KMS-11 (cell line): ENCODE data around the gene TNFAIP8L1.

Source experiments
- H2AFZ ChIP-seq: fragments of 200-600 bp; sonication (generic); 2 replicates; pipeline ENCODE4 v1.6.1; 2016; ENCODE audit warnings: antibody characterized with exemption, mixed run types, low read depth
- H3K27ac ChIP-seq: fragments of 200-600 bp; sonication (generic); 2 replicates; pipeline ENCODE4 v1.6.1; 2016; ENCODE audit warnings: mild to moderate bottlenecking, mixed run types
- H3K27me3 ChIP-seq: fragments of 200-600 bp; sonication (generic); 2 replicates; pipeline ENCODE4 v1.6.1; 2017; ENCODE audit warnings: mild to moderate bottlenecking, low read depth, mixed run types, moderate library complexity; ENCODE audit not compliant: insufficient read depth
- H3K36me3 ChIP-seq: fragments of 200-600 bp; sonication (generic); 2 replicates; pipeline ENCODE4 v1.6.1; 2017; ENCODE audit warnings: mild to moderate bottlenecking, mixed run types; ENCODE audit not compliant: insufficient read depth
- H3K4me1 ChIP-seq: fragments of 200-600 bp; sonication (generic); 2 replicates; pipeline ENCODE4 v1.6.1; 2016; ENCODE audit warnings: mild to moderate bottlenecking, low read depth, mixed run types; ENCODE audit not compliant: poor library complexity, severe bottlenecking
- H3K4me2 ChIP-seq: fragments of 200-600 bp; sonication (generic); 2 replicates; pipeline ENCODE4 v1.7.0; 2016; ENCODE audit warnings: mild to moderate bottlenecking, mixed run types
- H3K4me3 ChIP-seq: fragments of 200-600 bp; sonication (generic); IDR thresholded peaks from 2 replicates; pipeline ENCODE4 v1.6.1; 2017; ENCODE audit warnings: low read depth, low read length, mixed read lengths; ENCODE audit not compliant: insufficient read depth
- H3K79me2 ChIP-seq: fragments of 200-600 bp; sonication (generic); 2 replicates; pipeline ENCODE4 v1.6.1; 2016; ENCODE audit warnings: low read depth, mixed run types; ENCODE audit not compliant: insufficient read depth
- H3K9ac ChIP-seq: fragments of 200-600 bp; sonication (generic); 2 replicates; pipeline ENCODE4 v1.6.1; 2016; ENCODE audit warnings: mild to moderate bottlenecking, mixed run types
- H4K20me1 ChIP-seq: fragments of 200-600 bp; sonication (generic); 2 replicates; pipeline ENCODE4 v1.6.1; 2016; ENCODE audit warnings: mild to moderate bottlenecking, mixed run types; ENCODE audit not compliant: insufficient read depth
- TF ChIP-seq, protein P1 (sequence below): fragments of 200-600 bp; sonication (generic); conservative IDR thresholded peaks from 2 replicates; pipeline ENCODE4 v1.6.1; 2017; ENCODE audit warnings: low read depth, mild to moderate bottlenecking, antibody characterized with exemption, low read length, moderate library complexity, mixed read lengths

TNFAIP8L1 gene

DNA sequence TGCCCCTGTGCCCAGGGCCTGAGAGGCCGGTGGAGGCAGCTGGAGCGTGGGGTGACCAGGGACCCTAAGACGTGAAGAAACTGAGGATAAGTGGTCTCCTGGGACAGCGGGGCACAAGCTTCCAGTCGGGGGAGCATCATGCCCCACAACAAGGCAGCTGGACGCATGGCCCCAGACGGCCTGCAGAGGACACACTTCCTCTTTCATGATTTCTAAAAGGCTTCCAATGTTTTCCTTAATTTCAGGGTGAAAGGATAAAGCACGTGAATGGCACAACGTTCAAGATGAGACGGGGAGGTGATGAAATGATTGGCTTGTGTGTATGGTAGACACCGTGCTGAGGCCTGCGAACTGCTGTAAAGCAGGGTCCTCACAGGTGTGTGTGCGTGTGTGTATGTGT is 51.0 kb downstream of the TNFAIP8L1 start:
- no peak overlapping the region for H3K27ac ChIP-seq
- no peak overlapping the region for H3K4me2 ChIP-seq
- no peak overlapping the region for H3K4me3 ChIP-seq
- H4K20me1 ChIP-seq = no peaks in the 10 kb centered on the region
- H2AFZ ChIP-seq = no peak overlapping the region
- no peak overlapping the region for H3K9ac ChIP-seq
- peaks cover 50% of the 10 kb centered on the region for H3K4me1 ChIP-seq
- TF ChIP-seq, protein P1, sequence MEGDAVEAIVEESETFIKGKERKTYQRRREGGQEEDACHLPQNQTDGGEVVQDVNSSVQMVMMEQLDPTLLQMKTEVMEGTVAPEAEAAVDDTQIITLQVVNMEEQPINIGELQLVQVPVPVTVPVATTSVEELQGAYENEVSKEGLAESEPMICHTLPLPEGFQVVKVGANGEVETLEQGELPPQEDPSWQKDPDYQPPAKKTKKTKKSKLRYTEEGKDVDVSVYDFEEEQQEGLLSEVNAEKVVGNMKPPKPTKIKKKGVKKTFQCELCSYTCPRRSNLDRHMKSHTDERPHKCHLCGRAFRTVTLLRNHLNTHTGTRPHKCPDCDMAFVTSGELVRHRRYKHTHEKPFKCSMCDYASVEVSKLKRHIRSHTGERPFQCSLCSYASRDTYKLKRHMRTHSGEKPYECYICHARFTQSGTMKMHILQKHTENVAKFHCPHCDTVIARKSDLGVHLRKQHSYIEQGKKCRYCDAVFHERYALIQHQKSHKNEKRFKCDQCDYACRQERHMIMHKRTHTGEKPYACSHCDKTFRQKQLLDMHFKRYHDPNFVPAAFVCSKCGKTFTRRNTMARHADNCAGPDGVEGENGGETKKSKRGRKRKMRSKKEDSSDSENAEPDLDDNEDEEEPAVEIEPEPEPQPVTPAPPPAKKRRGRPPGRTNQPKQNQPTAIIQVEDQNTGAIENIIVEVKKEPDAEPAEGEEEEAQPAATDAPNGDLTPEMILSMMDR = no peak
- no peaks in the 10 kb centered on the region for H3K36me3 ChIP-seq
- no peaks in the 10 kb centered on the region for H3K27me3 ChIP-seq
- no peaks in the 10 kb centered on the region for H3K79me2 ChIP-seq

DNA sequence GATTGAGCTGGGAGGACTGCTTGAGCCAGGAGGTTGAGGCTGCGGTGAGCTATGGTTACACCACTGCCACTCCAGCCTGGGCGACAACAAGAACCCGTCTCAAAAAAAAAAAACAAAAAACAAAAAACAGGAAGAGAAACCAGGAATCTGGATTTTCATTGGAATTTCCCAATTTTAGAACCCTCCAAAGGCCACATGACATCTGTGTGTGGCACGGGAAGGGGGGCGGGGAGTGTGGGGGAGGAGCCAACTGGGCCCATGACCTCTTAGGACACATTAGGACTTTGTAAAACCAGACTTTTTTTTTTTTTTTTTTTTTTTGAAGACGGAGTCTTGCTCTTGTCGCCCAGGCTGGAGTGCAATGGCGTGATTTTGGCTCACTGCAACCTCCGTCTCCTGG is 52.1 kb downstream of the TNFAIP8L1 start:
- no peaks in the 10 kb centered on the region for H3K36me3 ChIP-seq
- no peak overlapping the region for H3K4me3 ChIP-seq
- H3K27me3 ChIP-seq = no peaks in the 10 kb centered on the region
- TF ChIP-seq, protein P1 = no peak
- H3K27ac ChIP-seq = peak overlapping the region; percentile 96; the same call in 1 of the 2 replicates
- peaks cover 57% of the 10 kb centered on the region for H3K4me1 ChIP-seq
- H3K79me2 ChIP-seq = no peaks in the 10 kb centered on the region
- peak overlapping the region; percentile 100 for H3K4me2 ChIP-seq
- no peak overlapping the region for H2AFZ ChIP-seq
- H4K20me1 ChIP-seq = no peaks in the 10 kb centered on the region
- no peak overlapping the region for H3K9ac ChIP-seq

DNA sequence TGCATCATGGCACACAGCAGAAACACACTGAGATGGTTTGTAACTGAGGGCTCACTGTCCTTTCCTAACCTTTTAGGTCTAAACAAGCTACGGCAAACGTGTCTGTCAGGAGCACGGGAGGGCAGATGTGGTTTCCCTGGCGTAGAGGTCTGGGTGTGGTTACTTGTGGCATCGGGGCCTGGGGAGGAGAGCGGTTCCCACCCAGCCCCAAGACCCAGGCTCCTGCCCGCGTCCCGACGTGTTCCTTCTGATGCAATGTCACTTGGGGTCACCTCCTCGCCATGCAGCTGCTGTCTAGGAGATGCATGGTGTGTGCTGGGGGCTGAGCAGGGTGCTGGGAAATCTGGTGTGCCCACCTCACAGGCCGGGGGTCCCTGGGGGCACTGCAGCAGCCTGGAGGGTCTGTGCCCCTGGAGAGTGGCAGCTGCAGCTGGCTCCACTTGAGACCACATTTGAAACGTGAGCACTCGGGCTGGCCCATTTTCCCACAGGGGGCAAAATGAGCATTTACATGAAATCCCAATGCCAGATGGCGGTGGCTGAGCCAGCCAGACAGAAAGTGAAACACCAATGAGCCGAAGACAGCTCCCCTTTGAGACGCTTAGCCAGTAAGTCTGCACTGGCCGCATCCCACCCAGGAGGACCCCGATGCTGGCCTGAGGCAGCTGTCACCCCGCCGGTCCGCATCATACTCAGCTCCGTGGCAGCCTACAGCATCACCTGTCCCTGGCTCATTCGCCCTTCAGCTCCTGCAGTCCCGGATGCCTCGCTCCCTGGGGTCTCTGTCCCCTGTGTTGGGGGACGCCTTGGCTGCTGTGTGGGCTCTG is 53.1 kb downstream of the TNFAIP8L1 start:
- Histone ChIP-seq H2AFZ (peak overlapping the region; percentile 41; the same call in 1 of the 2 replicates), H3K36me3 (no peaks in the 10 kb centered on the region), H3K27me3 (no peaks in the 10 kb centered on the region), H3K4me2 (peak overlapping the region; percentile 100), H3K4me1 (peaks cover 57% of the 10 kb centered on the region), H4K20me1 (no peaks in the 10 kb centered on the region), H3K4me3 (no peak overlapping the region), H3K79me2 (no peaks in the 10 kb centered on the region), H3K9ac (peak overlapping the region; percentile 62; the same call in 1 of the 2 replicates), H3K27ac (peak overlapping the region; percentile 96)
- TF ChIP-seq, protein P1 = no peak

DNA sequence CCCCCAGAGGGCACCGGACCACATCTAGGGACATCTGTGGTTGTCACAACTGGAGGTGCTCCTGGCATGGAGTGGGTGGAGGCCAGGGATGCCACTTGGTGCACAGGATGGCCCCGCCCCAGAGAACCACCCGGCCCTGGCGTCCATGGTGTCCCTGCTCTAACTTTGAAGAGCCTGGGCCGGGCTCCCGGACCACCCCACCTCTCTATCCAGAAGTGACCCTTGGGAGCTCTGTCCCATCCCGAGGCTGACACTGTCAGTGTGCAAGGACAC is 53.7 kb downstream of the TNFAIP8L1 start:
- Histone ChIP-seq H3K36me3 (no peaks in the 10 kb centered on the region), H3K27me3 (no peaks in the 10 kb centered on the region), H3K9ac (peak overlapping the region; percentile 62; the same call in 1 of the 2 replicates), H2AFZ (peak overlapping the region; percentile 32), H3K4me2 (peak overlapping the region; percentile 100), H3K79me2 (no peaks in the 10 kb centered on the region), H3K4me3 (no peak overlapping the region), H3K27ac (peak overlapping the region; percentile 96), H3K4me1 (peaks cover 57% of the 10 kb centered on the region), H4K20me1 (no peaks in the 10 kb centered on the region)
- TF ChIP-seq, protein P1 = no peak
